ENCODE measurements around the gene DIRAS1. TPM values are rescaled to one million over a fixed set of nuclear protein-coding genes. Genes with fewer than 3 reads are reported as not detected.

The DIRAS1 gene
- total and polyA plus RNA-seq, 4 donors, result 0.01 to 0.09 (median 0.08) TPM; not detected in 1

GRCh38 chr19:2706251-2706650 is 14.9 kb downstream of the DIRAS1 start:
- H3K9ac ChIP-seq (ENCODE audit: low read depth in 1 of 2, low read length in 2 of 2), result no peak overlapping the region
- no peak overlapping the region for H3K4me3 ChIP-seq (ENCODE audit: low read depth in 1 of 3, low read length in 3 of 3)
- no peak for TF ChIP-seq ZBTB33 (IDR thresholded peaks at IDR 0.05)
- H3K27me3 ChIP-seq (ENCODE audit: control insufficient read depth in 4 of 4, insufficient read depth in 4 of 4, low read length in 3 of 4), result peaks cover 0 to under 1% (median 0%) of the 10 kb centered on the region in 4 donors
- H3K4me1 ChIP-seq (ENCODE audit: control insufficient read depth in 4 of 4, insufficient read depth in 4 of 4, low read length in 3 of 4), result peaks cover 2 to 7% (median 4%) of the 10 kb centered on the region in 4 donors
- WGBS, result 92% methylated on average over 5 of the region's 5 CpGs
- H3K9me3 ChIP-seq (ENCODE audit: control insufficient read depth in 4 of 4, low read length in 3 of 4), result no peaks in the 10 kb centered on the region
- no peak overlapping the region for H3K27ac ChIP-seq (ENCODE audit: low read depth in 1 of 2, low read length in 2 of 2)
- no peak for DNase-seq (ENCODE audit: low spot score)
- H3K36me3 ChIP-seq (ENCODE audit: control insufficient read depth in 4 of 4, insufficient read depth in 3 of 4, low read depth in 1 of 4, low read length in 3 of 4), result no peaks in the 10 kb centered on the region

DNA sequence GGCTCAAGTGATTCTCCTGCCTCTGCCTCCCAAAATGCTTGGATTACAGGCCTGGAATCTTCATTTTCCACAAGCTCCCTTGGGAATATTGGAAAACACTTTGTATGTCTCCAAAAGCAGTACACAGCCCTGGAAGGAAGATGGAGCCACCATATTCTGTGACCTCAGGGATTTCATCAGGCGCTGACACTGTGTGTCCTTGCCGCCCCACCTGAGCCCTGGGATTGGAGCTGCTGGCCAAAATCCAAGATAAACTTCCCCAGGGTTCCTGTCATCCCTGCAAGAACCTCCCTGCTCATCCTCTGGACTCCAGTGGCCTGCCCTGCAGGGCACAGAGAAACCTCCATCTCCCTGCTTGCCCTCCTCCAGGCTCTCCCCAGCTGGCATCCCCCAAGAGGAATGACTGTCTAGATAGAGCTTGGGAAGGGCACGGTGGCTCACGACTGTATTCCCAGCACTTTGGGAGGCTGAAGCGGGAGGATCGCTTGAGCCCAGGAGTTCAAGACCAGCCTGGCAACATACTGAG is 17.4 kb downstream of the DIRAS1 start:
- Histone ChIP-seq H3K9ac (ENCODE audit: low read depth in 1 of 2, low read length in 2 of 2) (no peak overlapping the region), H3K27me3 (ENCODE audit: control insufficient read depth in 4 of 4, insufficient read depth in 4 of 4, low read length in 3 of 4) (no peaks in the 10 kb centered on the region), H3K36me3 (ENCODE audit: control insufficient read depth in 4 of 4, insufficient read depth in 3 of 4, low read depth in 1 of 4, low read length in 3 of 4) (no peaks in the 10 kb centered on the region), H3K27ac (ENCODE audit: low read depth in 1 of 2, low read length in 2 of 2) (no peak overlapping the region), H3K9me3 (ENCODE audit: control insufficient read depth in 4 of 4, low read length in 3 of 4) (no peaks in the 10 kb centered on the region), H3K4me3 (ENCODE audit: low read depth in 1 of 3, low read length in 3 of 3) (no peak overlapping the region), H3K4me1 (ENCODE audit: control insufficient read depth in 4 of 4, insufficient read depth in 4 of 4, low read length in 3 of 4) (peaks cover 2 to 7% (median 4%) of the 10 kb centered on the region in 4 donors)
- DNase-seq (ENCODE audit: low spot score), result no peak
- WGBS, result 80% methylated on average over 6 of the region's 6 CpGs
- TF ChIP-seq YY1 (IDR thresholded peaks at IDR 0.05), result no peak
- no peak for TF ChIP-seq TAF1 (conservative IDR thresholded peaks at IDR 0.05)
- TF ChIP-seq SP1 (IDR thresholded peaks at IDR 0.05), result no peak
- no peak for TF ChIP-seq ATF3 (IDR thresholded peaks at IDR 0.05)
- TF ChIP-seq JUND (IDR thresholded peaks at IDR 0.05), result no peak
- TF ChIP-seq, protein P1, sequence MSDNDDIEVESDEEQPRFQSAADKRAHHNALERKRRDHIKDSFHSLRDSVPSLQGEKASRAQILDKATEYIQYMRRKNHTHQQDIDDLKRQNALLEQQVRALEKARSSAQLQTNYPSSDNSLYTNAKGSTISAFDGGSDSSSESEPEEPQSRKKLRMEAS (IDR thresholded peaks at IDR 0.05), result no peak
- TF ChIP-seq GABPA (IDR thresholded peaks at IDR 0.05 in 1 of 2, conservative IDR thresholded peaks at IDR 0.05 in 1 of 2), result no peak
- no peak for TF ChIP-seq ZBTB33 (IDR thresholded peaks at IDR 0.05)
- no peak for TF ChIP-seq RXRA (IDR thresholded peaks at IDR 0.05)

DNA sequence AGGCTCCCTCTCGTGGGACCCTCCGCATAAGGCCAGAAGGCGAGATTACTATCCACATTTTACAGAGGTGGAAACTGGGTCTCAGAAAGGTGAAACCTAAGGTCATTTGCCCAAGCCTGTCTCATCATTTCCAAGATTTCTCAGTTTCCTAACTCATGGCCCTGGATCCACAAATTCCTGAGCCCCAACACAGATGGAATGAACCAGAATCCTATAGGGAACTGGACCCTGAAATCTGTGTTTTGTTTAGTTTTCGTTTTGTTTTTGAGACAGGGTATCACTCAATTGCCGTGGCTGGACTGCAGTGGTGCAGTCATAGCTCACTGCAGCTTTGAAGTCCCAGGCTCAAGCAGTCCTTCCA is 18.1 kb downstream of the DIRAS1 start:
- H3K9me3 ChIP-seq (ENCODE audit: control insufficient read depth in 4 of 4, low read length in 3 of 4), result no peaks in the 10 kb centered on the region
- WGBS, result 81% methylated on average over 5 of the region's 5 CpGs
- H3K4me3 ChIP-seq (ENCODE audit: low read depth in 1 of 3, low read length in 3 of 3), result no peak overlapping the region
- no peaks in the 10 kb centered on the region for H3K36me3 ChIP-seq (ENCODE audit: control insufficient read depth in 4 of 4, insufficient read depth in 3 of 4, low read depth in 1 of 4, low read length in 3 of 4)
- peaks cover 2 to 7% (median 4%) of the 10 kb centered on the region in 4 donors for H3K4me1 ChIP-seq (ENCODE audit: control insufficient read depth in 4 of 4, insufficient read depth in 4 of 4, low read length in 3 of 4)
- TF ChIP-seq NR2F2 (IDR thresholded peaks at IDR 0.05), result no peak
- TF ChIP-seq ATF3 (IDR thresholded peaks at IDR 0.05), result no peak
- no peak for TF ChIP-seq HNF4G (IDR thresholded peaks at IDR 0.05)
- TF ChIP-seq RAD21 (IDR thresholded peaks at IDR 0.05), result no peak
- TF ChIP-seq, protein P1 (IDR thresholded peaks at IDR 0.05), result no peak
- TF ChIP-seq FOXA2 (IDR thresholded peaks at IDR 0.05), result no peak
- no peak for TF ChIP-seq JUND (IDR thresholded peaks at IDR 0.05)
- TF ChIP-seq HNF4A (conservative IDR thresholded peaks at IDR 0.05), result no peak
- no peak for TF ChIP-seq GABPA (IDR thresholded peaks at IDR 0.05 in 1 of 2, conservative IDR thresholded peaks at IDR 0.05 in 1 of 2)
- no peak for TF ChIP-seq FOXA1 (IDR thresholded peaks at IDR 0.05)
- no peak for TF ChIP-seq RXRA (IDR thresholded peaks at IDR 0.05)
- no peak for TF ChIP-seq SP1 (IDR thresholded peaks at IDR 0.05)
- no peak for TF ChIP-seq EGR1 (IDR thresholded peaks at IDR 0.05; ENCODE audit: low read depth in 2 of 2)
- H3K27ac ChIP-seq (ENCODE audit: low read depth in 1 of 2, low read length in 2 of 2), result no peak overlapping the region
- H3K9ac ChIP-seq (ENCODE audit: low read depth in 1 of 2, low read length in 2 of 2), result no peak overlapping the region
- H3K27me3 ChIP-seq (ENCODE audit: control insufficient read depth in 4 of 4, insufficient read depth in 4 of 4, low read length in 3 of 4), result no peaks in the 10 kb centered on the region
- no peak for DNase-seq (ENCODE audit: low spot score)

Measured in liver (tissue), 9 donors.